Heart left ventricle (tissue), 13 donors: ENCODE measurements around the gene TRIM40.

ENCODE experiments used
- POLR2A ChIP-seq, 2 donors: fragments of 450-650 bp; IDR thresholded peaks; one replicate each; pipeline ENCODE4 v1.6.1; 2017; ENCODE audit warnings: antibody characterized with exemption in 2 of 2, mild to moderate bottlenecking in 2 of 2, moderate library complexity in 2 of 2
- TF ChIP-seq, protein P1 (sequence below), 12 donors: fragments of 200-600 bp; sonication (generic) in 4 of 12; IDR thresholded peaks; one replicate each; pipeline versions ENCODE4 v1.5.0 to v1.8.0; 2018 to 2022; ENCODE audit warnings: antibody characterized with exemption in 12 of 12, mild to moderate bottlenecking in 5 of 12
- donor health status: ischemic (EF 13 %, LVEDD 7.1; RV severe dilation, severe dysfunction).
- donor health status: DM: no; HTN: yes; CAD: no.
- donor health status: DM: no; HTN: no; CAD: no.
- donor health status: ischemic (EF 25% LVEDD 6.9; RV normal size, moderate dysfunction).
- donor health status: ischemic (EF 25% LVEDD 5.7; RV mildly dilated, moderate dysfunction).
- donor health status: ischemic (EF 35%, LVEDD 5.7; RV mildly dilated, moderate dysfunction).
- donor health status: nonischemic (EF 11% LVEDD 7.7; RV severe dilation, severe dysfunction).
- donor health status: DM: yes; HTN: yes; CAD: no.
- donor health status: PGD.
- donor health status: ischemic (EF 29% LVEDD 5.4; RV normal size, mild dysfunction).
- donor health status: nonischemic (EF 23%, LVEDD 6.1; RV moderate dilation, normal function).

GRCh38 chr6:30172681-30173080 is 36.7 kb downstream of the TRIM40 start:
- TF ChIP-seq, protein P1, sequence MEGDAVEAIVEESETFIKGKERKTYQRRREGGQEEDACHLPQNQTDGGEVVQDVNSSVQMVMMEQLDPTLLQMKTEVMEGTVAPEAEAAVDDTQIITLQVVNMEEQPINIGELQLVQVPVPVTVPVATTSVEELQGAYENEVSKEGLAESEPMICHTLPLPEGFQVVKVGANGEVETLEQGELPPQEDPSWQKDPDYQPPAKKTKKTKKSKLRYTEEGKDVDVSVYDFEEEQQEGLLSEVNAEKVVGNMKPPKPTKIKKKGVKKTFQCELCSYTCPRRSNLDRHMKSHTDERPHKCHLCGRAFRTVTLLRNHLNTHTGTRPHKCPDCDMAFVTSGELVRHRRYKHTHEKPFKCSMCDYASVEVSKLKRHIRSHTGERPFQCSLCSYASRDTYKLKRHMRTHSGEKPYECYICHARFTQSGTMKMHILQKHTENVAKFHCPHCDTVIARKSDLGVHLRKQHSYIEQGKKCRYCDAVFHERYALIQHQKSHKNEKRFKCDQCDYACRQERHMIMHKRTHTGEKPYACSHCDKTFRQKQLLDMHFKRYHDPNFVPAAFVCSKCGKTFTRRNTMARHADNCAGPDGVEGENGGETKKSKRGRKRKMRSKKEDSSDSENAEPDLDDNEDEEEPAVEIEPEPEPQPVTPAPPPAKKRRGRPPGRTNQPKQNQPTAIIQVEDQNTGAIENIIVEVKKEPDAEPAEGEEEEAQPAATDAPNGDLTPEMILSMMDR (IDR thresholded peaks at IDR 0.05) = no peak
- TF ChIP-seq POLR2A (IDR thresholded peaks at IDR 0.05) = no peak
